NCI-H345 treated with DMSO at 0.1 percent for 48 hours (cell line): ENCODE results near the gene DST.

Experiments
- DNase-seq: peaks from one replicate; lab custom pipeline; 2025; ENCODE audit not compliant: unreplicated experiment; lab: John Stamatoyannopoulos, UW

DST gene

DNA sequence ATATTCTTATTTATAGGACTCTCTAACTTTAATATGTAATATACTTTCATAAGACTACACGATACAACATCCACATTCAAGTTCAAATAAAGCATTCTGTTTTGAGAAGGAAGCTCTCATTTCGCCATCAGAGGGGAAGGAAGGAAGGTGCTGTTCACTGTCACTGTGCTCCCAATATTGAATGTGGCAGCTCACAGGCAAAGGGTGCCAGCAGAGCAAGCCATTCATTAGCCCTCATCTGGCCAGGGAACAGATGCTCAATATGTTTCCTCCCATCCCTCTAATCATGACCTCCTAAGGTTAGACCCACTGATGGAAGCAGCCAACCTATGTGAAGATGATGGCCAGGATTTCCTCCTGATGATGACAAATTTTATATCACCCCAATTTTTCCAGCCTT, 154.4 kb downstream of the DST start:
- DNase-seq = no peak

DNA sequence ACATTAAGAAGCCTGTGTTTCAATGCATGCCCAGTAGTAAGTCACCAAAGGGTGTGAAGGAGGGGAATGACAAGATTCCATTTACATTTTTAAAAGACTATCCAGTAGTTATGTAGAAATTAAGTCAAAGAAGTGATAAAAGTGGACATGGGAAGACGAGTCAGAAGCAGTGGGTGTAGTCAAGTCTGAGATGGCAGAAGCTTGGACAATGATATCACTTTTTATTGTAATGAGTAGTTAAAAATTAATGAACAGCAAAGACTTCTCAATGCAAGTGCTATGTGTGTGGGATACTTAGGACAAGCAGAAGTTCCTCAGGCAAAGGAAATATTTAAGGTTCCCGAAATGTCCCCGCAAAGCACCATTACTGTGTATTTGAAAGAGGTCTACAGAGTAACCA, 156.0 kb downstream of the DST start:
- DNase-seq = no peak

DNA sequence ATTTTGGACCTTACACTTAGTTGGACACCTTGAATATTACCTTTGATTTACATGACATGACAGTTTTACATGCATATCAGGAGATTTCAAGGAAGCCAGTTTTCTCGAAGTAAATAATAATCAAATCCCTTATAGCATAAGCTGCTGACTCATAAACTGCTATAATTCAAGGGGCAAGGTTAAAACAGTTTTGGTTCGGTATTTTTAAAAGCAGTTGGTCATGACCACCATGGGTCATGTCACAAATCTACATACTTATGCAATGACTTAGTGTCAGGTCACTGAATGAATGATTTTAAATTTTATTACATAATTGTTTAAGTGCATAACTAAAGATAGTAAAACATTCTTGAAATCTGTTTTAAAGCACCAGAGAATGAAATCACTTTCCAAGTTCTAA, 158.0 kb downstream of the DST start:
- no peak for DNase-seq

DNA sequence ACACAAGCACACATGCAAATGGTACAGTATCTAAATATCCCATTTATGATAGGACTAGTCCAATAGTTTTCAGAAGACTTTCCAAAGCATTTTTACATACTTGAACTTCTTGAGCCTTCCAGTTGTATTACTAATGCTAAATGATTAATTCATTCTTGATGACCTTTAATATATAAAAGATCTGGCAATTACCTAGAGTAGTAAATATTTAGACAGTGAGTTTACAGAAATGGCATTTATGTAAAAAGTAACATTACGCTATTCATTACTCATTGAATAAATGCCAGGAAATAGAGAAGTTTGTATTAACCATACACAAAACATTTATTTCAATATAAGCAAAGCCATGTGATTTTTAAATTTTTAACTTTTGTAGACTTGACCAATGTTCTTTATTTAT, 158.8 kb downstream of the DST start:
- DNase-seq = no peak

DNA sequence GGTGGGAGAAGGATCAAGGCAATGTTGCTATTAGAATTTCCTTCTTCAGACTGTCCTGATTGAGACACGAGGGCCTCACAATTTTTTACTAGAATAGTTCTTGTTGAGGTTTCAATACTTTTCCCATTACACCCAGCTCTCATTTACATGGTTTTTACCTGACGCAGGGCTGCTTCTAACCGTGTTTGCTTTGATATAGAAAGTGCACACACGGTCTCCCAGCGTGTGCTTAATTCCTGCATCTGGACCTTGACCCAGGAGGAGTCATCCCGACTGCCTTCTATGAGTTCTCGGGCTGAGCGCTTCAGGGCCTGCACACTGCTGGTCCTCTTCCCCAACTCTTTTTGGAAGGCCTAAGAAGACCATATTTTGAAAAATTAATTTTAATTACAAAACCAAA, 160.2 kb downstream of the DST start:
- no peak for DNase-seq

DNA sequence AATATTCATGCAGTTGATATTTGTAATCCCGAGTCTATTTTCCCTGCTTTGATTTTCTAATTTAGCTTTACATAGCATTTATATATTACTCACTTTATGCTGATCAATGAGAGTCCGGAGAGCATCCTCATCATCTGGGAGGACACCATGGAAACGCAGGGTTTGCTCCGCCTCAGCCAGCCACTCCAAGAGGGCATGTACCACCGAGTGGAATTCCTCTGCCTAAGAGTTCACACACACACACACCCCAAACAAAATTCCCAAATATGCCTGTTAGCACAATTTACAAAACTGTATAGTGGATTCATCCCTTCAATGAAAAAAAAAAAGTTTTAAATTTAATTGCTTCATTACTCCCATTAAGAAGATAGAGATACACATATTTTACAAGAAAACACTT, 160.7 kb downstream of the DST start:
- DNase-seq = no peak

DNA sequence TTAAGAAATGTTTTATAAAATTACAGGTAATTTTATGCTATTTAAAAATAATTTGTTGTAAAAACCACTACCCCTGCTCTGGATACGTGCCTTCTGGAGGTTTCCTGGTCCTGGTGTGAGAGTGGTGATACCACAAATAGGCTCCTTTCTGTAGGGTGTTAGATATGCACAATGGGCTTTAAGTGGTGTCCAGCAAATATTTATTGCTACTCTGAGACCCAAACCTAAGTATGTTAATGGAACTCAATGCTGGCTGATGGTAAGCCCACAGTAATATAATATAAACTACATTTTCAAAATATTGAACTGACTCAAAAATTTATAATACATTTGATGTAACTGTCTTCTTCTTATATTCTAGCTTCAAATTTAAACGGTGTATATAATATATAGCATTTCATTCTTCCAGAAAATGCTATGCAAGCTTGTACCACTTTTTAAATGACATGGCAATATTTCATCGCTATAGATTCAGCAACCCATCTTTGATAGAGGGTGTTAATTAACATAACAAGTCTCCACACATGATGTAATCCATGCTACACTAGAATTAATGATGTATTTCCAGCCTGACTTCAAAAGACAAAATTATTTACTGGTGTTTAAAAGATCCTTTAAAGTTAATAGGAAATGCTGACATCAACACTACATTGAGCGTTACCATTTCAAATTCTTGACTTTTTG, 161.9 kb downstream of the DST start:
- DNase-seq = no peak

DNA sequence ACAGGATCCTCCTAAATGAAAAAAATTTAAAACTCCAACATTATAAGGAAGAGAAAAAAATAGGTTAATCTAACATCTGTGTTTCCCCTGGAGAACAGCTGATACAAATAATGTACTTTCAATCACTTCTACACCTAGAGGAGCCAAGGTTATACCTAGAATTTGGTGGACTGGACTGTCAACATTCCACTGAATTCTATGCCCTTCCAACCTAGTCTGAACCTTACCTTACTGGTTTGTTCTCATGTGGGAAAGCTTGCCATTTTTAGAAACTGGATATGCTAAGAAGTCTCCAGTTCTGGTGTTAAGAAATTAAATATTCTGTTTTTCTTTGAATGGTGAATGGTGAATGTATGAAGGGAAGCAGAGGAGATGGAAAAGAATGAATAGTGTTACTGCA, 162.4 kb downstream of the DST start:
- no peak for DNase-seq

DNA sequence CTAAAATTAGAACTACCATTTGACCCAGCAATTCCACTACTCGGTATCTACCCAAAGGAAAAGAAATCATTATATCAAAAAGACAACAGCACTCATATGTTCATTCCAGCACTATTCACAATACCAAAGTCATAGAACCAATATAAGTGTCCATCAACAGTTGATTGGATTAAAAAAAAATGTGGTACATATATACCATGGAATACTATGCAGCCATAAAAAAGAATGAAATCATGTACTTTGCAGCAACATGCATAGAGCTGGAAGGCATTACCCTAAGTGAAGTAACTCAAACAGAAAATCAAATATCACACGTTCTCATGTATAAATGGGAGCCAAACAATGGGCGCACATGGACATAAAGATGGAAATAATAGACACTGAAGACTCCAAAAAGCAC, 163.3 kb downstream of the DST start:
- DNase-seq = no peak

DNA sequence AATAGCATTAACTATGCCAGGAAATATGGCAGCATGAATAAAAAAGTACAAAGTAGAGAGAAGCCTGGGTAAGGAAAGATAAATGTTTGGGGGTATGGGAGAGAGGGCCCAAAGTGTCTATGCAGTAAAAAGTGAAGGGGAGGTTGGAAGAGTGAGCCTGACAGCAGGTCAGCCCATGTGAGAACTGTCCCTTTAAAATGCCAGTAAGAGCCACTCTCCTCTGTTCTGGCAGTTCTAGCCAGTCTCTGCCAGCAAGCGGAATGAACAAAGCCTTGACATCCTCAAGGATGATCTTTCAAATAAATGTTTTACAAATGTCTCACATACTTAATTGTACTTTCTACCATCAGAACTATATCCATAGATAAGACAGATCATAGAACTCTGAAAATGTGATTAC, 164.5 kb downstream of the DST start:
- no peak for DNase-seq

DNA sequence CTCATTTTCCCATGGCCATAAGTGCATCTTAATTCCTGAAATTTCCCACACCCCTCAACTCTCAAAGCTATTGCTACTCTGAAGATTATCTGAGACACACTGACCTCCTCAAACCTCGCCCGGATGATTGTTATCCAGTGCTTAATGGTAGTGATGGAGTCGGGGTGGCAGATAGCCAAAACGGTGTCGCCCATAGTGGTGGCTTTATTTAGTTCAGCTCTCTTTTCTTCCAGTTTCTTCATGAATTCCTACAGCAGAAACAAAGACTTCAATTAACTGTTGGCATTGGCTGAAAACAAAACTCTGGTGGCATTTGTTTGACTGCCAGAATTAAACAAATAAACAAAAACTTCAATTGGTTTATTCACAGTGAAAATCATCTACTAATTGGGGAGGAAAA, 165.4 kb downstream of the DST start:
- no peak for DNase-seq

DNA sequence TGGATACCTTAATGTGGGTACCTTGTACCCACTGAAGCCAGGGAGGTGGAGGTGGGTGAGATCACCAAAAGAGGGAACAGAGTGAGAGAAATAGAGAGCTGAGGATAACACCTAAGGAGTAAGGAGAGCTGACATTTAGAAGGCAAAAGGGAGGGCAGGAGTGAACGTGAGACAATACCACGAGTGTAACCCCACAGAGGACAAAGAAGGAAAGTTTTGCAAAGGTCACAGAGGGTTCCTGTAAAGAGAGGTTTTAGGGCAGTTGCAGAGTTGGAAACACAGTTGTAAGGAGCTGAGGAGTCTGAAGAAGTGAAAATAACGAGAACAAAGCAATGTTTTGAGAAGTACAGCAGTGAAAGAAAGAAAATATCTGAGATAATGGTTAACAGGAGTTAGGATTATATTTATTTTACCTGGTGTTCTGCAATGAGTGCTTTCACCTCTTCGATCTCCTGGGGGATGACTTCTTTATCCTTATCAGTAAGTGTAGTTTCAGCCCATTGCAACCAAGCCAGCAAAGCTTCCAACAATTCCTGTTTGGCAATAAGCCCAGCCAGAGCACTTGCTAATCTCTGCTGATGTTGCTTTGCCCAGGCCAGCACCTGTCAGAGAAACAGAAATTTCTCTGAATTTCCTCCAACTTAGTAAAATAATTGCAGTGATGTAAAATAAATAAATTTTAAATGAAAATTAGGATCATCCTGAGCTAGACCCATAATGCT, 166.8 kb downstream of the DST start:
- DNase-seq = peak; percentile 20

DNA sequence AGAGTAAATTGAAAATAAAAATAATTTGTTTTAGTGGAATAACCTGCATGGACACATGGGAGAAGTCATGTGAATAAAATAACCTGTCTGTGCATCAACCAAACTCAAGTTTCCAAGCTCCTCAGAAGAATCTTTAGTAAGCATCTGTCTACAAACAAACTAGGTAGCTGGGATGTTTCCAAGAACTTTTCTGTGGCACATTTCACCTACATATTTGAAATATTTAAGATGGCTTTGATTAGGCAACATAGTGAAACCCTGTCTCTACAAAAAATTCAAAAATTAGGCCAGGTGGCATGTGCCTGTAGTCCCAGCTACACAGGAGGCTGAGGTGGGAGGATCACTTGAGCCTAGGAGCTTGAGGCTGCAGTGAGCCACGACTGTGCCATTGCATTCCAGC, 168.2 kb downstream of the DST start:
- no peak for DNase-seq

DNA sequence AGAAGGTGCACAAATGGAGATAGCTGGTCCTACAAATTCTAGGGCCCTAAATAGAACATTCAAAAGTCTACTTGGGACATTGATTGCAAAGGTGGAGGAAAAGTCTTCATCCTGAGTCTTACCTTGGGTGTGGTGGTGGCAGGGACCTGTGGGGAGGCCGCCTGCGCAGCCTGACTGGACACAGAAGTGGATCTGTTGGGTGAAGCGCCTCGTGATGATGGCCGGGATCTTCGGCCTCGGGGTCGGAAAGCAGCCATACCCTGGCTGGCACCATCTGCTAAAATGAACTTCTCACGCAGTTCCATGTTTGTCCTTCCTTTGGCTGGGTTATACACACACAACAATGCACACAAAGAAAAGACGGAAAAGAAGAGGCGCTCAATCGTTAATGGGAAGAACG, 179.2 kb downstream of the DST start:
- no peak for DNase-seq

DNA sequence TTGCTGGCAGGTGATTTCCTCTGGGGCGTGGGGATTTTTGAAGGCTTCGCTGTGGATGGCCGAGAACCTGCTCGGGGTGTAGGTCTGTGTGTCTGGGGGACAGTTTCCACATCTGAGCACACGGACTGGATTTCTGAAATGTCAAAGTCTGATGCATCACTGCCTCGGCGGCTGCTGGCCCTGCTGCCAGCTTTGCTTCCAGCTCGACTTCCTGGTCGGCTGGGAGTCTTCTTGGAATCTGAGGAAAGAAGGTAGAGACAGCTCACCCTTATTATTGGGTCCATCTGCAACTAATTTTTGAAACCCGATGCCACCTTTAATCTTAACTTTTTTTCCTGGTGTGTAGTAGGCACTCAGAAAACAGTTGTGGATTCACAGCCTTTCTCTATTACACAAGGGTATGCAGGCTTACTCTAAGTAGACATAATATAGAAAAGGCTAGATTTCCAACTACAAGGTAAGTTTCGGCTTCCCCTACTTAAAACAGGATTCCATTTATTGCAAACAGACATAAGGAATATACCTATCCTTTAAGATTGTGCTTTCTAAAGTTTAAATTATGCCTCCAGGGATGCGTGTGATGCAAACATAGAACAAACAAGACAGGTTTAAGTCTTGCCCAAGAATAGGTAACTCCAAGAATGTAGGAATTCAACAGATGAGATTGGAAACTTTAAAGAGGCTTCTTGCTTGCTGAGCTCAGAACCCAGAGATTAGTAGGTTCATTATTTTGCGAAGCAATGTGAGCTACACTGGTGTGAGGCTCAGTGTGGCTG, 183.5 kb downstream of the DST start:
- no peak for DNase-seq

DNA sequence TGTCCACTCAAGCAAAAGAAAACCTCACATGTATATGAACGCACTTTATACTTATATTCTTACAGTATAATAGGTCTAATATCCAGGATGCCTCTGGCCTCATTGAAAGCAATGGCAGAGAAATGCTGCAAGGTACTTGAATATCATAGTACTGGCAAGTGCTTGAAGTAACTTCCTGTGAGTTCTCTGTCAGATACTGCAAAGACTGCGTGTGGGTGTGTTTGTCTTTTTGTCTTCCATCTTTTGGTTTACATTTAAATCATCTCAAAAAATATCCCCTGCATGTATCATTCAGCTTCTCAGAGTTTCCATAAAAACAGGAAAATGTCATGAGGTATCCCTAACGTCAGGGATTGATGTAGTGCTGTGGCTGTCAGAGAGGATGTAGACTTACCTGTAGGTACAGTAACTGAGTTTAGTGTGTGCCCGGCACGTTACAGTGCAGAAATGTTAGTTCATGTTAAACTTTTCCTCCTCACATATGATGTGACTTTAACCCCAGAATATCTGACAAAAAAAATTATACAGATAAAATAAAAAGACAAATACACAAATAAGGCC, 184.3 kb downstream of the DST start:
- DNase-seq = no peak

DNA sequence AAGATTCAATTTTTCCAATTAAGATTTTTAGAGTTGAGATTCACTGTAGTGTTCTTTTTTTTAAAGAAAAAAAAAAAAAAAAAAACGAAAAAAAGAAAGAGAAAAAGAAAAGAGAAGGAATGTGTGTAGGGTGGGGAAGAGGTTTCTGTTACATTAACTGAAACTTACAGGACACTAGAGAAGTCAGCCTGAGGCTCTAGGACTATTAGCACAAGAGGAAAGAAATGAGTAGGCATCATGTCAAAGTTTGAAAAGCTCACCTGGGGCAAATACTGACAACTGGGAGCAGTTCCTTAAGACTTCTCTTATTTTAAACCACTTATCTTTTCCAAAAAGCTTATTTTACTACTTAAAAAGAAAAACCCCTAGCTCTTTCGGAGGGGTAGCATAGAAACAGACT, 185.9 kb downstream of the DST start:
- DNase-seq = no peak

DNA sequence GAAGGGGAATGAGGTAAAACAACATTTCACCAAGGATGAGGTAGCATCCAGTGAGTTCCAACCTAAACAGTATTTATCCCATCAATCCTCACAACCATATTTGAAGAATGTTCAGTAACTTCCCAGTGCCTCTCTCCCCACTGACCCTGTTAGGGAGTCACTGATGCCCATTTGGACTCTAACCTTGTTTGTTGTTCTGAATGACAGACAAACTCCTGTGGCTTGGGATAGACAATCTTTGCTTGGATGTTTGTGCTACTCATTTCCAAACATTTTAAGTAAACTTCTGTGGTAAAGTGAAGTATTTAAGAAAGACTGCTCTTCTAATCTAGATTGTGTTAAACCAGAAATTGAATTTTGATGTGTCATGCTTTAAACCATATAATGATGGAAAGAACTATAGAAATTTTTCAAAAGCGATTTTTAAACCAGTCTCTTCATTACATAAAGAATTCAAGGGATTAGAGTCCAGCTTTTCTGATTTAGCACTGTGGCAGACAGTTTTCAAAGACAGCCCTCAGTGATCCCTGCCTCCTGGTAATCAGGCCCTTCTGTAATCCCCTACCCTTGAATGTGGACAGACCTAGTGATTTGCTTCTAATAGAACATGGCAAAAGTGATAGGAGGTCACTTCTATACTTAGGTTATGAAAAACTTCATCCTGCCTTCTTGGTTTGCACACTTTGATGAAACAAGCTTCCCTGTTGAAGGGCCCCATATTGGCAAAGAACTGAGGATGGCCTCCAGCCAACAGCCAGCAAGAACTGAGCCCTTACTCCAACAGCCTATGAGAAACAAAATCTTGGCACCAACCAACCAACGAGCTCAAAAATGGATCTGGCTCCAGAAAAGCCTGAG, 191.6 kb downstream of the DST start:
- no peak for DNase-seq

DNA sequence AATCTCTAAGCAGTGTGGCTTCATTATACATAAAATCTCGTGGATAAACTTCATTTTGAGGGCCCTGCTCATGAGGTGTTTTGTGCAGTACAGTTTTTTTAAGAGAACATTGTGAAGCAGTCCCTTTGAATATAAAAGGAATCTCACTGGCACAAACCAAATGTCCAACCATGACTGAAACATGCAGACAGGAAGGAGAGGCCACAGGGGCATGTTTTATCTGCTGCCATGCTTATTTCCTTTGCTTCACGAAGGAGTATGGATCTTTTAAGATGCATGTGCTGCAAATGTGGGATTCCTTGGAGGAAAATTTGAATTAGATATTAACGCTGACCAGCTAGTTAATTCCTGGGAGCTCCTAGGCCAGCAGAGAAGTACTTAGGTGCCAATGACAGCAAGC, 192.3 kb downstream of the DST start:
- DNase-seq = no peak

DNA sequence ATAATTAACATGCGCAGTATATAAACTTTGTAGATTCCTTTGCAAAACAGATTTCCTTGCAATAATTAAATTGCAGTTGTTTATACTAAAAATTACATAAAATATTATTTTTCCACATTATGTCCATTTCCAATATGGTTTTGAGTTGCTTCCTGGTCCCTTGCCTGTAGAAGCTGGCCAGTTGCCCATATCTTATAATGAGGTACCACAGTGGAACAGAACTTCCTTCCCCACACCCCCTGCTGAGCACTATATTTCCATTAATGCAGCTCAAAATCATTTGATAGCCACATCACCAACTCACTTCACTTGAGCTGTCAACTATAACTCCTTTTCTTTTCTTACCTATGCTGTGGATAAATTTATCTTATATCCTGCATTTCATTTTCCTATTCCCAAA, 194.6 kb downstream of the DST start:
- no peak for DNase-seq

DNA sequence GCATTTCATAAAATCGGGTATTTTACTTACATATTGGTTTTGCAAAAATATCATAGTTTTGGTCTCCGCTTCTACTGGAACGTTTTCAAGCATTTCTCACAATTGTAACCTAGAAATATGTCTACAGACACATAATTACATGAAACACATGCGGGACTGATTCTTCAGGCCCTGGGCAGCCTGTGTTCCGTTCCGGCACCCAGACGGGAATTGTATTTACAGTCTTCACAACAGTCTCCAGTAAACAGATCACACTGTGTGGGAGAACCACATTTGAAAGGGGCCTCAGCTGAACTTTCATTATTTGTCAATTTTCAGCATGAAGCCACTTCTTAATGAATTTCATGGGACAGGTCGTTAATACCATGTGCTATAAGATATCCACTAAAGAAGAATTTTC, 196.9 kb downstream of the DST start:
- DNase-seq = no peak
